HG02885 (cell line): ENCODE results near the gene SUGCT.

Source experiments
- ATAC-seq: cut with Tn5 transposase; IDR thresholded peaks from one replicate; pipeline ENCODE4 v1.9.1; 2021; ENCODE audit warnings: mild to moderate bottlenecking; ENCODE audit not compliant: unreplicated experiment, poor library complexity

The SUGCT gene

GRCh38 chr7:40500219-40500618, 365.4 kb downstream of the SUGCT start:
- no peak for ATAC-seq

- no peak for ATAC-seq
Measured at GRCh38 chr7:40502359-40502758, 367.6 kb downstream of the SUGCT start.

DNA sequence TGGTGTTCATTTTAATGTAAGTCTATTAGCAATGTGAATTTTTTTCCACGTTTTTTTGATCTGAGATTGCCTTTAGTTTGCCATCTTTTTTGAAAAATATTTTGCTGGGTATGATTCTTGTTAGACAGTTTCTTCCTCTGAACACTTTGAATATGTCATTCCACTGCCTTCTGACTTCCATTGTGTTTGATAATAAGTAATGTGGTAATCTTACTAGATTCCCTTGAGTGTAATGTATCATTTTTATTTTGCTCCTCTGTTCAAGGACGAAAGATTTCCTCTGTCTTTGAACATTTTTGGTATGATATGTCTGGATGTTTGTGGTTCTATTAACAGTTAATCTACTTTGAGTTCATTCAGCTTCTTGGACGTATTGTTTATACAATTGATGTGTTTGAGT, 371.4 kb downstream of the SUGCT start:
- ATAC-seq: no peak

GRCh38 chr7:40507166-40507565, 372.4 kb downstream of the SUGCT start:
- no peak for ATAC-seq

- no peak for ATAC-seq
Measured at GRCh38 chr7:40509287-40509996, 374.6 kb downstream of the SUGCT start.

DNA sequence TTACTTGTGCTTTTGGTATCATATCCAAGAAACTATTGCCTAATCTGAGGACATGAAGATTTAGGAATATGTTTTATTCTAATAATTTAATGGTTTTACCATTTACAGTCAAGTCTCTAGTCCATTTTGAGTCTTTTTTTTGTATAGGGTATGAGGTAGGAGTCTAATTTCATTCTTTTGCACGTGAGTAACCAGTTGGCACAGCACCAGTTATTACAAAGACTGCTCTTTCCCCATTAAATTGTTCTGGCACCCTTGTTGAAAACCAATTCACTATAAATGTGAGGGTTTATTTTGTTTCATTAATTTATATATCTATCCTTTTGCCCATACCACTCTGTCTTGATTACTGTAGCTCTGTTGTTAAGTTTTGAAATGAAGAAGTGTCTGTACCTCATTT, 381.6 kb downstream of the SUGCT start:
- no peak for ATAC-seq

- ATAC-seq: no peak
Measured at GRCh38 chr7:40519009-40519408, 384.2 kb downstream of the SUGCT start.

- no peak for ATAC-seq
Measured at GRCh38 chr7:40520986-40521738, 386.4 kb downstream of the SUGCT start.

- ATAC-seq: no peak
Measured at GRCh38 chr7:40525764-40526163, 391.0 kb downstream of the SUGCT start.

DNA sequence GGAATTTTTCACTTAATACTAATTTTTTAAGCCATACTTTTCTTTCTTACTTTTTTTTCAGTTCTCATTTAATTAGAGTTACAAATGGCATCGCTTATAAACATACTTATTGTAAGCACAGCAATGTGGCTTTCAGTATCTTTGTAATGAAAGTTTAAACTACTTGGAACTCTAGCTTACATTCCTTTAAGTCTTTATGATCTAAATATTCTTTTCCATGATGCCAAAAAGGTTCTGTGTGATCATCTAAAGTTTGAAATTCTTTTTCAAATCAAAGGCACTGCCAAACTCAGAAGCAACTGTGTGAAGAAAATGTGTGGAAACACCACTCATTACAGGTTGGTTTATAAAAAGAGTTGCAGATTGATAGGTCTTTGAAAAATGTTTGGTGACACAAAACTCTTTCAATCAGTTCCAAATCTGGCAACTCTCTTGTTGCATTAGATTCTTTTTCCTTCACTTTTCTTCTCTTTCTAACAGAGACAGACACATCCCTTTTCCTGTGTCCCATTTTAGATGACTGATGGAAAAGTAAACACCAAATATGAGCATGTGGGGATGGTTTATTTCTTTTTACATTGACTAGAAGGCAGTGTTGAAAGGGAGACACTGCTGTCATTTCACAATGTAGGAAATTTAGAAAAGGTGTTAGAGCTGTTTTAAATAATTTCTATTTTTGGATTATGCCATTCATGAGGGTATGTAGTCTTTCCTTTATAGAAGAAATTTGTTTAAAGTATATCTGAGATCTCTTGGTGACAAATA, 392.3 kb downstream of the SUGCT start:
- ATAC-seq: no peak

- no peak for ATAC-seq
Measured at GRCh38 chr7:40527723-40528122, 392.9 kb downstream of the SUGCT start.

GRCh38 chr7:40530292-40530691, 395.5 kb downstream of the SUGCT start:
- no peak for ATAC-seq

- no peak for ATAC-seq
Measured at GRCh38 chr7:40531956-40532355, 397.2 kb downstream of the SUGCT start.

GRCh38 chr7:40535678-40536077, 400.9 kb downstream of the SUGCT start:
- ATAC-seq: no peak

DNA sequence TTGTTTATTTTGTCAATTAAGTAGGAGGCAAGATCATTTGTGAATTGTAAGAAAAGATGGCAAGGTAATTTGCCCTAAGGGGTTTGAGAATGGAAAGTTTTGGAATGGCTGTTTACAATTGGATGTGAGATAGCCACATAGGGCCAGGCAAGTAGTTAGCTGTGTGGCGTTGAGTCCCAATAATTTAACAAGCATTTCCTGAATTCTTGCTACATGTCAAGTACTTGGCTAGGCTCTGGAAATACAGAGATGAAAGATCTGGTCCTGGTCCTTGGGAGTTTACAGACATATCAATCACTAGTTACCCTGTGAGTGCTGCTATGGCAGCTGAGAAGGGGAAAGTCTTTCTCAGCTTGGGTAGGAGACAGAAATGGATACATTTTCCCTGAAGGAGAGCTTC, 401.6 kb downstream of the SUGCT start:
- no peak for ATAC-seq

DNA sequence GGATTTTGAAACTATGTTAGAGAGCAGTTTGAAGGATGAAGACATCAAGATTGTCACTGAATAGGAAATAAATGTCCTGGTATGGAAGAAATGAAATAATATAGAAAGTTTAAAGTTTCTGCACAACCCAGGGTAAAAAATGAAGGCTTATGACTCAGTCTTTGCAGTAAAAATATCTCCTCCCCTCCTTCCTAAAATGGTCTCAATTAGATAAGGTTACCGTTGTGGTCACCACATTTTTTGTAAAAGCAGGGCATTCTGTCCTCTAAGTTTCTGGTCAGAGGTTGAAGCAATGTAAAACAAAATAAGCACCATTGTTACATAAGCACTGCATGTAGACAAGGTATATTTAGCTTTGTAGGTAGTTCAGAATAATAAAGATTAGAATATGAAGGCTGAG, 403.5 kb downstream of the SUGCT start:
- no peak for ATAC-seq

DNA sequence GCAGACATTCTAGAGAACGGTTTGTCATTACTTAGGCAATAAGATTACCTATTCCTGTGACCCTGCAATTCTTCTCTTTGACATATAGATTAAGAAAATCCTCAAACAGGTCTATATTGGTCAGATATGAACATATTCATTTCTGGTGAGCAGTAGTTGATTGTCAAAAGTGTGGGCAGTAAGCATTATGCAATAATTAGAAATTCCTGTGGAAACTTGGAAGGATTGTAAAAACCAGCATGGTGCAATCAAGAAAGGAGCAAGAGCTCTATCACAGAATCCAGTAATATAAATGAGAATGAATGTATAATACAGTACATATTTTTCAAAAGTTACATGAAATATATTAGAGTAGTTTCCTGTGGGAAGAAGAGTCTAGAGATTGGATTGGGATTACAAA, 406.5 kb downstream of the SUGCT start:
- no peak for ATAC-seq

- no peak for ATAC-seq
Measured at GRCh38 chr7:40542982-40543741, 408.4 kb downstream of the SUGCT start.

DNA sequence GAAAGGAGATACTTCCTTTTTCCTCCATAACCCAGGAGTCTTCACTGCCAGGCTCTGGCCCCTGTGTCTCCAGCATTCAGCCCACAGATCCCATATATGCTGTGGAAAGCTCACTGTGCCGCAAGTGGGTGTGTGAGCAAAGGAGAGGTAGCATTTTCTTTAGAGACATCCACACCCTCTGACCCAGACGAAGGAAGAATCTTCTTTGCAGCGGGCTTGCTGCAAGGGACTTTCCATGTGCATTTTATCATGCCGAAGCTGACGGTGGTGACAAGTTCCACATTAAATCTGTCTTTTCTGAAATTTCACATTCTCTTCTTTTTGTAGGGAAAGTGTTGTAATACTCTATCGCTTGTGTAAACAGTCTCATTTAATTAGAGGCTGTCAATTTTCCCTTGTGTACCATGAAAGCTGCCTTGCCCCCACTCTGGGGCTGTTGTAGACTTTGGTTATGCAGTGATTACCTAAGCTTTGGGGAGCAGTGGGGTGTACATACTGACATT, 409.5 kb downstream of the SUGCT start:
- no peak for ATAC-seq

GRCh38 chr7:40544871-40545303, 410.1 kb downstream of the SUGCT start:
- ATAC-seq: no peak
